ENCODE data around the gene MOB1A.
"Not testable (repeated sequence)": the region's sequence is repeated elsewhere in the genome, so short reads cannot be mapped to it uniquely, and the experiment has no call there.

The MOB1A gene

DNA sequence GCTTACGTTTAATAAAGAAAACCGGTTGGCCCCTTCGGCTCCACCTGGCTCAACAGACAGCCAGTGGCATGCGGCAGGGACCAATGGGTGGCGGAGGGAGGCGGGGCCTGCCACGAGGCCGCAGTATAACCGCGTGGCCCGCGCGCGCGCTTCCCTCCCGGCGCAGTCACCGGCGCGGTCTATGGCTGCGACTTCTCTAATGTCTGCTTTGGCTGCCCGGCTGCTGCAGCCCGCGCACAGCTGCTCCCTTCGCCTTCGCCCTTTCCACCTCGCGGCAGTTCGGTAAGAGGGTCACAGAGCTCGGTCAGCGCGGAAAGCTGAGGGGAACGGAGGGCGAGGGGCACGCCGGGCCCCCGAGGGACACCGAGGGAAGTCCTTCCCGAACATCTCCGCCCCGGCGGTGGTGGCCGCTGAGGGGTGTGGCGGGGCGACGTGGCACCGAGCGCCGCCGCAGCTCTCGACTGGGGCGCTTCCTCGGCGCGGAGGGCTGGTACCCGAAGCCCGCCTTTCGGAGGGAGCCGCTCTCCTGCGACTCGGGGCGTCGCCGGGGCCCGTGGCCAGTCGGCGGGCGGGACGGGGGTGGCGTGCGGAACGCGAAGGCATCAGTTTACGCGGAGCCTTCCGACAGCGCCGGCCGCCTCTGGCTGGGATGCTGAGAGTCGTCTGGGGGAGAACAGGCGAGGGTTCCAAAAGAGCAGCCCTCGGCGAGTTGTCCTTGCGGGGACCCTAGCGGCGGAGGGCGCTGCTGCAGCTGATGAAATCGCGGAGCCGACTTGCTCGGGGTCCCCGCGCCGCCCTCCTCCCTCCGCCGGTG, 20.0 kb upstream of the MOB1A start, which contains the start of gene MTHFD2:
TSS of gene MTHFD2 (plus strand) at position 155 of the 814 bp plus-strand sequence. CDS start at position 182, 27 bp downstream.
- DNase-seq, result peak; percentile 70

DNA sequence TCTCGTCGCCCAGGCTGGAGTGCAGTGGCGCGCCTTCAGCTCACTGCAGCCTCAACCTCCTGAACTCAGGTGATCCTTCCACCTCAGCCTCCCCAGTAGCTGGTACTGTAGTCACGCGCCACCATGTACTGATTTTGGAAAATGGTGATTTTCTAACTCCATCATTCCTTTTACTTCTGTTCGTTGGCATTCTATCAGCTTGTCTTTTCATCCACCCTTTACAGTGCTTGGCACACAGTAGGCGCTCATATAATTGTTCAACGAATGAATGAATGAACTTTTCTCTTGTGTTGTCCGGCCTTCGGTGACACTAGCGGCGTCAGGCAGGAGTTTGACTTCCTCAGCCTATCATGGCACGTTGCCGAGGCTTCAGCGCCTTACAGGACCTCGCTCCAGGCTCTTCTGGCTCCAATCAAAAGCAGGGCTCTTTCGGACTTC, 19.4 kb upstream of the MOB1A start:
- no peak for DNase-seq

DNA sequence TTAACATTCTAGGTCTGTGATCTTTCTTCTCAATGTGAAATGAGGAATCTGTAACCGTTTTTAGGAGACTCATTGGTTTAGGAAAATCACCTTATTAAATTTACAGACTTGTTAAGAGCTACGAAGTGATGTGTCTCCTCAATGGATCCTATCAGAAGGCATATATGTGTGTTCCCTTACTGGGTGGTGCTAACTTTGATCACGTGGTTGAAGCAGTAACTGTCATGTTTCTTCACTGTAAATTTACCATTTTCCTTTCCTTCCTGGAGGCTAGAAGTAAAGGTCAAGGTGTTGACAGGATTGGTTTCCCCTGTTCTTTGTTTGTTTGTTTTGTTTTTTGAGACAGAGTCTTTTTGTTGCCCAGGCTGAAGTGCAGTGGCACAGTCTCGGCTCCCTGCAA, 18.4 kb upstream of the MOB1A start:
- no peak for DNase-seq

DNA sequence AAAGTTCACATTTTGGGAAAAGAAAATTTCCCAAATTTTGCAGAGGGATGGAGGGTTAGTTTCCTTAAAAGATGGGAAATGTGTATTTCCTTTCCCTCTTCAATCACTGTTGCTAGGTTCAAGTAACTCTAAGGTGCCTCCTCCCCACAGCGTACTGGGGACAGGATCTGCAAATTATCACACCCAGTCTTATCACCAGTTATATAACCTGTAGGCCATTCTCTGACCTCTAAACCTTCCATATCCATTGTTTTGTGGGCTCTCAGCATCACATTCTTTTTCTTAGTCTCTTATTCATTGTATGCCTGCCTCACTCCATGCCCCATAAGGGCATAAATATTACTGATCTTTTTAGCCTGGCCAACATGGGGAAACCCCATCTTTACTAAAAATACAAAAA, 16.1 kb upstream of the MOB1A start:
- DNase-seq, result no peak

DNA sequence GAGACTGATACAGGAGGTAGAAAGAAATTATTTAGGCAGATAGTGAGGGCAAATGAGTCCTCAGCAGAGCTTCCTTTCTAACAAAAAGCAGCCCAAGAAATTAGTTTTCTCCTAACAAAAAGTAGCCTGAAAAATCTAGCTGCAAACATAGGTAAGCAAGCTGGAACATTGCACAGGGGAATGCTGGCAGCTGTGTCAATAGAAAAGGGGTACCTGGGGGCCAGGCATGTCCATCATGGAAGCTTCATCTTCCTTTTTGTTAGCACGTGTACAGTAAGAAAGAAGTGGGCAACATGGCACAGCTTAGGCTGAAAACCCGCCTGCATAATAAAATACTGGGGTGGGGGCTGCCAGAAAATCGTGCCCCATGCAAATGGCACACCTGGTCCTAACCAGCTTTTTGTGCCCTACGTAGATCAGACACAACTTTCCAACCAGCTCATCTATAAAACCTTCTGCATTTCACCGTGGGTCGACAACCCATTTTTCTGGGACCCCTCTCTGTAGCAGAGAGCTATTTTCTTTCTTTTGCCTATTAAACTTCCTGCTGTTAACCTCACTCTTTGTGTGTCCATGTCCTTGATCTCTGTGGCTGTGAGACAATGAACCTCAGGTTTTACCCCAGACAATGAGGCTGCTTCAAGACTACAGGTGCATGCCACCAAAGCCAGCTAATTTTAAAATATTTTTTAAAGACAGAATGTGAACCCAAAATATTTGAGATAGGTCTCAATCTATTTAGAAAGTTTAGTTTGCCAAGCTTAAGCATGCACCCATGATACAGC, 13.1 kb upstream of the MOB1A start:
- DNase-seq, result no peak

DNA sequence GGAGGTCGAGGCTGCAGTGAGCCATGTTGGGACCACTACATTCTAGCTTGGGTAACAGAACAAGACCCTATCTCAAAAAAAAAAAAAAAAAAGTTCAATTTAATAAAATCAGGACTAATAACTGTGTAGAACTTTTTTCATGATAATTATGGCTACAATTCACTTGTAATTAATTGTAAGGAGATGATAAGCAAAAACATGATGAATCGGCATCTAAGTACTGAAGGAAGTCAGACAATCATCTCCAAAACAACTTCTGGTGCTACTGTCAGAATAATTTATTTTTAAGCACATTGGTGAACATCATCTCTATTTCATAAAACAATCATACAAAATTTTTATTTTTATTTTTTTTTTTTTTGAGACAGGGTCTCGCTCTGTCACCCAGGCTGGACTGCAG, 10.0 kb upstream of the MOB1A start:
- no peak for DNase-seq

DNA sequence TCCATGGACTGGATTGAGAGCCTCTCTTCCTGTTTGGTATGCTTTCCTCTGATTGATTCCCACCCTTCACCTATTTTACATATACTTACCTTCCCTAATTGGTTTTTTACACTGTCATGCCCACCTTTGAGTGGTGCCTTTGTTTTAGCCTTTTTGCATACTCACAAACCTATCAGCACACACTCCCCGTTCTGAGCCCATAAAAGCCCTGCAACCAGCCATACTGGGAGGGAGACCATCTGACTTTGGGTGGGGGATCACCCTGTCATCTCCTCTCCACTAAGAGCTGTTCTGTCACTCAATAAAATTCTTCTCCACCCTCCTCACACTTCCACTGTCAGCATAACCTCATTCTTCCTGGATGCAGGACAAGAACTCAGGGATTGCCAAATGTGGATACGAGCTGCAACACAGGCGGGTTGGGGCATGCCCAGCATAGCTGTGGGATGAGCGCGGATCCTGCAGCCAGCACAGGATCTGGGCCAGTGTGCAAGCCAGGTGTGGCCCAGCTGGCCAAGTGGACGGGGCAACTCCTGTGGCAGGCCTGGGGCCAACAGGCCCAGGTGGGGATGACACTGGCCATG, 9.4 kb upstream of the MOB1A start:
- no peak for DNase-seq

DNA sequence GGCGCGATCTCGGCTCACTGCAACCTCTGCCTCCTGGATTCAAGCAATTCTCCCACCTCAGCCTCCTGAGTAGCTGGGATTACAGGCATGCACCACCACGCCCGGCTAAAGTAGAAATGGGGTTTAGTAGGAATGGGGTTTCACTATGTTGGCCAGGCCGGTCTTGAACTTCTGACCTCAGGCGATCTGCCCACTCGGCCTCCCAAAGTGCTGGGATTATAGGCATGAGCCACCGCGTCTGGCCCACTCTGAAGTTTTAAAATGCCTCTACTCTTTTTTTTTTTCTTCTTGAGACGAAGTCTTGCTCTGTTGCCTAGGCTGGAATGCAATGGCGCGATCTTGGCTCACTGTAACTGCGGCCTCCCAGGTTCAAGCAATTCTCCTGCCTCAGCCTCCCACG, 8.0 kb upstream of the MOB1A start:
- DNase-seq, result not testable (repeated sequence)

DNA sequence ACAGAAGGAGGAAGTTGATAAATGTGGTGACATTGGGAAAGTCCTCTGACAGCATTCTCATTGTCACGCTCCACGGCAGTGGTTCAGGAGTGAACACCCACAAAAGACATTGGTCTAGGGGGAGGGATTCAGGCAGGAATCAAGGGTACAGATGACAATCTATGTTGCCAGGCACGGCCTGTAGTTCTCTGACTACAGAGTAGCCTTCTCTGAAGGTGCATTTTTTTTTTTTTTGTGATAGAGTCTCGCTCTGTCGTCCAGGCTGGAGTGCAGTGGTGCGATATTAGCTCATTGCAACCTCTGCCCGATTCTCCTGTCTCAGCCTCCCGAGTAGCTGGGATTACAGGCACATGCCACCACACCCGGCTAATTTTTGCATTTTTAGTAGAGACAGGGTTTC, 7.4 kb upstream of the MOB1A start:
- no peak for DNase-seq

DNA sequence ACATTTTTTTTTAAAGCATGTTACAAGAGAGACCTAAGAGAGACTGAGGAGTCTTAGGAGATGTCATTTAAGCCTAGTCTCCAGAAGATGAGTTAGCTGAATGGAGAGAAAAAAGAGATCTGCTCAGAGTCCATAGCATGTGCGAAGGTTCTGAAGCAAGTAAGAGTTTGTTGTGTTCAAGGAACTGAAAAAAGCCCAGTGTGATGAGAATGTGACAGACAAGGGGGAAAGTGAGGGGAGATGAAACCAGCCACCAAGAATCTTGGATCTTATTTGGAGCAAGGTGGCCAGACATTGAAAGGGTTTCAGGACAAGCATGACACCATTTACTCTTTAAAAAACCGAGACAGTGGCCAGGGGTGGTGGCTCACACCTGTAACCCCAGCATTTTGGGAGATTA, 5.2 kb upstream of the MOB1A start:
- no peak for DNase-seq

DNA sequence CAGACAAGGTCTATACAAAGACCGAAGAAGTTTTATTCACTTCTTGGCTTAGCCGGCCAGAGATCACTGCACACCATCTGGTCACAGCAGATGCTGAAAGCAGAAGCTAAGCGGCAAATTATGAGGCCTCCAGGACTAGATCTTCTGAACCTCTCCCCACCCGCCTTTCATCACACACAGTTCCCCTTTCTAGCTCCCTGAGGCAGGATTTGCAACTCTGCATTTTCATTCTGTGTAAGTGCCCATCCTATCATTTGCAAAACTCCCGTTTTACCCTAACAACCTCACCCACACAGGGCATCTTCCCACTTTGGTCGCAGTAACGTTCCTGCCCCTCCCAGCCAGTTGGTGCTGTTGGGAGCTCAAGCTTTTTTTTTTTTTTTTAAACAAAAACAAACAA, 3.1 kb upstream of the MOB1A start:
- no peak for DNase-seq

DNA sequence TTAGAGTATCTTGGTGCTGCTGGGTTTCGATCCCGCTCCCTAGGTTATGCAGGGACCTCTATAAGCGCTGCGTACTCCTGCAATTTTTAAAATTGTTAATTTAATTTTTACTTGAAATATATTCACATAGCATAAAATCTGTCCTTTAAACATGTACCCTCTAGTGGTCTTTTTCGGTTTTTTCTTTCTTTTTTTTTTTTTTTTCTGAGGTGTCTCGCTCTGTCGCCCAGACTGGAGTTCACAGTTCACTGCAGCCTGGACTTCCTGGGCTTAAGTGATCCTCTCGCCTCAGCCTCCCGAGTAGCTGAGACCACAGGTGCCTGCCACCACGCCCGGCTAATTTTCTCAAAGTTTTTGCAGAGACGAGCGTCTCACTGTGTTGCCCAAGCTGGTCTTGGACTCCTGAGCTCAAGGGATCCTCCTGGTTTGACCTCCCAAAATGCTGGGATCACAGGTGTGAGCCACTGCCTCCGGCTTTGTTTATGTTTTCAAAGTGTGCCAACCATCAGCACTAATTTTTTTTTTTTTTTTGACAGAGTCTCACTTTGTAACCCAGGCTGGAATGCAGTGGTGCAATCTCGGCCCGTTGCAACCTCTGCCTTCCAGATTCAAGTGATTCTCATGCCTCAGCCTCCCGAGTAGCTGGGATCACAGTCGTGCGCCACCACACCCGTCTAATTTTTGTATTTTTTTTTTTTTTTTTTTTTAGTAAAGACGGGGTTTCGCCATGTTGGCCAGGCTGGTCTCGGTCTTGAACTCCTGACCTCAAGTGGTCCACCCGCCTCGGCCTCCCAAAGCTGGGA, 585 bp upstream of the MOB1A start:
- no peak for DNase-seq

DNA sequence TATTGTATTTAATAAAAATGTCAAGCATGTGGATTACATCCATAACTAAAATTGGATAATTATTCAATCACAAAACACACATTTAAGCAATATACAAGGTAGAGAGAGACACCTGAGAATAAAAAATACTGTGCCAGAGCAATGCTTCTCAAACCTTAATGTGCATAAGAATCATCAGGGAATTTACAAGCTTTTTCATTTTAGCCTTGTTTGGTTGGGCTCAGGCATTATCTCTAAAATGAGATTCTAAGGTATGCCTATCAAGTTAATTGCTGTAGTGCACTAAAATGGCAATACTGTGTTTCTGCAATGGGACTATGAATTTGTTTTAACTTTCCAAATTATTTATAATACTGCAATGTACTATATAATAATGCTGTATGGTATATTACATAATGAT, 983 bp downstream of the MOB1A start:
- DNase-seq, result no peak

DNA sequence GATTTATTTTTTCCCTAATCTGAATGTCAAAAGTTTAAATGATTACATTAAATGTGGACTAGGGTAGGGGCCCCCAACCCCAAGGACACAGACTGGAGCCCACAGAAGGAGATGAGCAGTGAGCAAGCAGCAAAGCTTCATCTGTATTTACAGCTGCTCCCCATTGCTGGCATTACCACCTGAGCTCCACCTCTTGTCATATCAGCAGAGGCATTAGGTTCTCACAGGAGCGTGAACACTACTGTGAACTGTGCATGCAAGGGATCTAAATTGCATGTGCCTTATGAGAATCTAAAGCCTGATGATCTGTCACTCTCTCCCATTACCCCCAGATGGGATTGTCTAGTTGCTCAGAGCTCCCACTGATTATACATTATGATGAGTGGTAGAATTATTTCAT, 3.8 kb downstream of the MOB1A start:
- no peak for DNase-seq

DNA sequence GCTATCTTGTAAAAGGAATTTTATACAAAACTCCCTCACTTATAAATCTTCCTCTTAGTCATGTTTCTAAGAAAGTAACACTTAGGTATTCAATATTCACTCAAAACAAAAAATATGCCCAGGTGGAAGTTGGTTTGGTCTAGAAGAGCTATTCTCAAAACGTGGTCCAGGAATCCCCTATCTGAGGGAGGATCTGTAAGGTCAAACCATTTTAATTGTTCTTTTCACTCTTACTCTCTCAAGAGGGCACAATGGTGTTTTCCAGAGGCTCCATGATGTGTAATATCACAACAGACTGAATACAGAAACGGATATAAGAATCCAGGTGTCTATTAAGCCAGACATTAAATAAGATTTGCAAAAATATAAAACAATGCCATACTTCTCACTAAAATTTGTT, 9.9 kb downstream of the MOB1A start:
- DNase-seq, result no peak

DNA sequence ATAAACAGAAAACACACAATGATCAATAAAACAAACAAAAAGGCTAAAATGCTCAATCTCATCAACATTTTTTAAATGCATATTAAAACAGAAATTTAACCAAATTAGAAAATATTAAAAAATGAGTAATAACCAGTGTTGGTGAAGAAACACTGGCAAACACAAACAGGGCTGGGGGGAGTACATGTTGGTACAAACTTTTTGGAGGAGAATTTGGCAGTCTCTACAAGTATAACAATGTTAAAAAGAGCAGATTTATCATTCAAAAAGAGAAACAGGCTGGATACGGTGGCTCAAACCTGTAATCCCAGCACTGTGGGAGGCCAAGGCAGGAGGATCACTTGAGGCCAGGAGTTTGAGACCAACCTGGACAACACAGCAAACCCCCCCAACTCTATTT, 13.9 kb downstream of the MOB1A start:
- no peak for DNase-seq

DNA sequence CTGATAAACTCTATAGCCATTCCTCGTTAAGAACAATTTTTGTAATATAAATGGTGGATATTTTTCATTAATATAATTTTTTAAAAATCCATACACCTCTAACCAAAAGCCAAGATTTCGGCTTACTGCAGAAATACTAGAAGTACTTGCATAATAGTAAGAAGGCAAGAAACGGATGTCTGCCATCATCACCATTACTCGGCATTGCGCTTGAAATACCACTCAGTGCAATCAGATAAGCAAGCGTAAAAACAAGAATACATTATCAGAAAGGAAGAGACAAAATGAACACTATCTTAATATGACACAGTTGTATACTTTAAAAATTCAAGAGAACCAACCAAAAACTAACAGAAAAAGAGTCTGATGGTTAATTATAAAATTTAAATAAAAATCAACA, 15.7 kb downstream of the MOB1A start:
- no peak for DNase-seq

DNA sequence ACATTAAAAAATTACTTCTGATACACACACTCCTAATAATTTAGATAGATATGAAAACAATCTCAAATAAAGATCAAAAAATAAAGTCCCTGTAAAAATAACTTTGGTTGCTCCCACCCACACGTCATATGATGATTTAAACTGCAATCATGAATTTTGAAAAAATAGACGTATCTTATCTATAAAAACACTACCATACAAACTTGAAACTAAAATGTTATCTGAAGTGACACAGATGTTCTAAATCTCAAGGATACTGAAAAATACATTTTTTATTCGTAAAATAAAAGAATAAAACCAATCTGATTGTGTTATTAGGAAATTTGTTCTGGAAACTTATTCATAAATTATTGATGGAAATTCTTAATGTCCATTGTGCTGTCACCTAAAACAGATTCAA, 22.8 kb downstream of the MOB1A start:
- no peak for DNase-seq

DNA sequence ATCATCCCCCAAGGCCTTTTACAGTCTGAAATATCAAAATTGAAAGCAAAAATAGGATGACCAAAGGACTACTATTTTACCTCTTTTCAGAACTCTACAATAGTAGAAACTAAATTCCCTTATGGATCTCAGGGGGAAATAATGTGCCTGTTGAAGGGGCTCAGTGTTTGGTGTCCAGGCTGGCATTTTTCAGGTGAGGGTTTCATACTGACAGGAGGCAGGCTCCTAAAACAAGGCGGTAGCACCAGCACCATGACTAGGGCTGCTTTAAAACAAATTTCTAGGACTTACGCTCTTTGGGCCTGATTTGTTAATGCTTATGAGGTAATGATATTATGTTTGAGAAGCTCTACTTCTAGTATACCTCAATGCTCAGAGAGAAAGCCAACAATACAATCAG, 25.7 kb downstream of the MOB1A start:
- no peak for DNase-seq

DNA sequence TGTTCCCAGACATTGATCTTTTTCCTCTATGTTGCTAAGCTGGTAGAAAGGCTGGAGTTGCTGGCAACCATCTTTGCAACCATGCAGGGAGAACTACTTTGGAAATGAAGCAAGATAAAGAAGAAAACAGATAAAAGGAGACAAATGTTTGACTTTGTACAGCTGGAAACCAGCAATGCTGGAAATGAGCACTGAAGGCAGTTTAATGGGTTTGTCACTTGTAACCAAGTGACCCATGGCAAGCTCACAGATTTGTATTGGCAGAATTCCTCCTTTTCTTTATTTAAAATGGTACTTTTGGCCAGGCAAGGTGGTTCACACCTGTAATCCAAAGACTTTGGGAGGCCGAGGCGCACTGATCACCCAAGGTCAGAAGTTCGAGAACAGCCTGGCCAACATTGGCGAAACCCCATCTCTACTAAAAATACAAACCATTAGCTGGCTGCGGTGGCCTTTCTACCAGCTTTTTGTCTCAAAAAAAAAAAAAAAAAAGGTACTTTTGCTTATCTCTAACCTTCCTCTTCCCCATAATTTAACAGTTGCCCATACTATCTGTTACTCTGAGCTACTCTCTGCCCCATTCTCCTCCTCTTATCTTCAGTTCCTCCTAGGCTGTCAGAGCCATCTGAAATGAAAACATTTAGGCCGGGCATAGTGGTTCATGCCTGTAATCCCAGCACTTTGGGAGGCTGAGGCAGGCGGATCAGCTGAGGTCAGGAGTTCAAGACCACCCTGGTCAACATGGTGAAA, 28.9 kb downstream of the MOB1A start:
- DNase-seq, result no peak

DNA sequence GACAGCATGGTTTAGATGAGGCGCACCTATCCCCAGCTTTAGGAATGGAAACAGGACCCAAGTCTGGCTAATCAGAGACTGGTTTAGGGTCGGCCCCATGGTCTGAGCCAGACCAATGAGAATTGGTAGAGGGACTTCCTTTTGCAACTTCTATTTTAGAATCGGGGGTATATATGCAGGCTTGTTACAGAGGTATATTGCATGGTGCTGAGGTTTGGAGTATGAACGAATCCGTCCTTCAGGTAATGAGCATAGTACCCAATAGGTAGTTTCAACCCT, 29.5 kb downstream of the MOB1A start:
- DNase-seq, result no peak

DNA sequence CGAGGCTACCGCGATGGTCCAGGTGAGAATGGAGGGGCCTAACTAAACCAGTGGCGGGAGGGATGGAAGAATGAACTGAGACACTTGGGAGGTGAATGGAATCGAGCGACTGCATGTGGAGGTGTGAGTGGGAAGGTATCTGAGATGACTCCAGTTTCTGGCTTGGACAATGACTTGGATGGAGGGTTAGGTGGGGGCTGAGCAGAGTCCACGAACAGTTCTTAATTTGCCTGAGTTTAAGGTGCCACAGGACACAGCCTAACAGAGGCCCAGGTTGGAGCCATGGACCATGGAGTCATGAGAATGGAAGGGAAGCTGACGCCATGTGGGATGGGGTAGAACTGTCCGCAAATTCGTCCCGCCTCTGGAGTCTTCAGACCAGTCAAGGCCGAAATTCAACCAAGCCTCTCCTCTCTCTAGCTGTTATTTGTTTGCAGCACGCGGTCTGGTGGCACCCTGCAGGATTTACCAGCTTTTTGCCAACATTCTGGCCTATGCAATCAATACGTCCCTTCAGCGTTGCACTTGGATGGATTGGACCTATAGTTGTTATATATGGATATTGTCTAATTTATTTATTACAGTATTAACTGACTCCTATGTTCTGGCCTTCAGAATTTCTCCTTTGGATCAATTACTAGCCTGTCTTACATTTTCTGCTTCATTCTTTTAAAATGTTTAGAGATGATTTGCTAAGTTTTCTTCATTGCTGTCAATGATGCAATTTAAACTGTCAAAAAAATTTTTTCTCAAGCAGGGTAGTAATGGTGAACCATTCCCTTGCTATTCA, 30.0 kb downstream of the MOB1A start:
- no peak for DNase-seq

All from NCI-H187 treated with DMSO at 0.1 percent for 48 hours (cell line).